ENCODE results near the gene AMZ1. TPM values are rescaled to one million over a fixed set of nuclear protein-coding genes. Genes with fewer than 3 reads are reported as not detected.

The AMZ1 gene
- total and polyA plus RNA-seq, 11 donors: 0.01 to 0.48 (median 0.05) TPM; not detected in 6

GRCh38 chr7:2639695-2640481, 48.1 kb upstream of the AMZ1 start:
- H3K4me1 ChIP-seq: peaks cover 18 to 92% (median 80%) of the 10 kb centered on the region in 12 donors
- DNase-seq (peak in 1 of 5 donors; percentile 64), ATAC-seq (no peak)
- H3K27ac ChIP-seq: peak overlapping the region in 7 of 12 donors; percentile 59 to 95 (median 74)
- TF ChIP-seq CTCF (IDR thresholded peaks at IDR 0.05) (no peak), POLR2A (IDR thresholded peaks at IDR 0.05) (no peak)
- H3K36me3 ChIP-seq: peaks cover 0 to 6% (median 0%) of the 10 kb centered on the region in 9 donors
- no peak overlapping the region for H3K4me3 ChIP-seq
- no peaks in the 10 kb centered on the region for H3K27me3 ChIP-seq
- intact Hi-C loops (cut with DNase I): loop anchor here in 3 of 10 donors (5.0 kb wide), 1 partner anchor 33 kb away; no protein-coding TSS in a partner anchor
- no peaks in the 10 kb centered on the region for H3K9me3 ChIP-seq
- 89 to 91% (median 91%) methylated on average over 12 to 37 of the region's 37 CpGs for WGBS, 4 donors

GRCh38 chr7:2640482-2640830, 47.5 kb upstream of the AMZ1 start:
- ATAC-seq (no peak), DNase-seq (peak in 1 of 5 donors; percentile 67)
- no peaks in the 10 kb centered on the region for H3K9me3 ChIP-seq
- no peak overlapping the region for H3K4me3 ChIP-seq
- peaks cover 0 to 4% (median 0%) of the 10 kb centered on the region in 9 donors for H3K36me3 ChIP-seq
- peaks cover 20 to 93% (median 81%) of the 10 kb centered on the region in 12 donors for H3K4me1 ChIP-seq
- peak overlapping the region in 10 of 12 donors; percentile 69 to 87 (median 82) for H3K27ac ChIP-seq
- 54 to 68% (median 60%) methylated on average over 3 to 12 of the region's 12 CpGs for WGBS, 4 donors
- intact Hi-C loops (cut with DNase I): loop anchor here in 3 of 10 donors (5.0 kb wide), 1 partner anchor 33 kb away; no protein-coding TSS in a partner anchor
- TF ChIP-seq CTCF (IDR thresholded peaks at IDR 0.05) (no peak), POLR2A (IDR thresholded peaks at IDR 0.05) (no peak)
- H3K27me3 ChIP-seq: no peaks in the 10 kb centered on the region

DNA sequence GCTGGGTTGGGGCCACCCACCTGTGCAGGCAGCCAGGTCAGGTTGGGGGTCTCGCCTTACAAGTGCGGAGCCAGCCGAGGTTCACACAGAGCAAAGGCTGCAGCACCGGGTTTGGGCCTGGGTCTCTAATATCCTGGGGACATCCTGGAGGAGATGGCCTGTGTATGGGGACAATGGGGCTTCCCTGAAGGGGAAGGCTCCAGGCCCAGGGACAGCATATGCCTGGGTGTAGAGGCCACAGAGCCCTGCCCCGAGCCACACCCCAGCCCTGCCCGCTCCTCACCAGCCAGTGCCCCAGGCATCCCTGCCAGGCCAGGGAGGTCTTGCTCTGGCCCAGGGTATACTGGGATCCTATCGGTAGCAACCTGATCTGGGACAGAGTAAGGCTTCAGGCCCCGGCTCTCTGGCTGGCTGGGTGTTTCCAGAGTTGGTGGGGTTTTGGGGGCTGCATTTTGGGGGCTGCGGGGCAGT, 47.1 kb upstream of the AMZ1 start:
- WGBS, 4 donors: 56 to 67% (median 57%) methylated on average over 4 to 9 of the region's 9 CpGs
- TF ChIP-seq POLR2A (IDR thresholded peaks at IDR 0.05) (no peak), CTCF (IDR thresholded peaks at IDR 0.05) (no peak)
- peak overlapping the region in 11 of 12 donors; percentile 69 to 87 (median 82) for H3K27ac ChIP-seq
- H3K27me3 ChIP-seq: no peaks in the 10 kb centered on the region
- peaks cover 18 to 92% (median 78%) of the 10 kb centered on the region in 12 donors for H3K4me1 ChIP-seq
- DNase-seq (peak in 1 of 5 donors; percentile 62), ATAC-seq (peak in 2 of 4 donors; percentile 2 to 3)
- H3K36me3 ChIP-seq: peaks cover 0 to under 1% (median 0%) of the 10 kb centered on the region in 9 donors
- H3K9me3 ChIP-seq: no peaks in the 10 kb centered on the region
- H3K4me3 ChIP-seq: peak overlapping the region in 9 of 12 donors; percentile 23 to 46 (median 34)
- intact Hi-C loops (cut with DNase I): loop anchor here in 3 of 10 donors (1.0 to 5.0 kb wide), 2 partner anchors 10 to 34 kb away; partner anchors contain the start of gene TTYH3 (in 1 of the 3)
